ENCODE measurements around the gene OR51B2. TPM values are rescaled to one million over a fixed set of nuclear protein-coding genes. Genes with fewer than 3 reads are reported as not detected.
"Not testable (repeated sequence)": the region's sequence is repeated elsewhere in the genome, so short reads cannot be mapped to it uniquely, and the experiment has no call there.

OR51B2 gene
- total RNA-seq, 1 donor from 2014 or later: not detected

- DNase-seq (ENCODE audit: extremely low spot score, unreplicated experiment): no peak
- no peaks in the 10 kb centered on the region for H3K4me1 Mint-ChIP-seq (ENCODE audit: unreplicated experiment)
- H3K9me3 Mint-ChIP-seq: no peaks in the 10 kb centered on the region
- H3K4me3 Mint-ChIP-seq: no peak overlapping the region
- TF ChIP-seq CTCF (conservative IDR thresholded peaks at IDR 0.05): no peak
- no peak overlapping the region for H3K27ac Mint-ChIP-seq
- H3K36me3 Mint-ChIP-seq: no peaks in the 10 kb centered on the region
- H3K27me3 Mint-ChIP-seq: peaks cover 2% of the 10 kb centered on the region
Observed at GRCh38 chr11:5303626-5304025, 20.5 kb downstream of the OR51B2 start.

GRCh38 chr11:5301846-5302245, 22.3 kb downstream of the OR51B2 start, which contains the start of gene OR51B4:
OR51B4 (minus strand) TSS chr11:5301946; CDS start chr11:5301946, 0 bp downstream.
- Mint-ChIP-seq H3K36me3 (no peaks in the 10 kb centered on the region), H3K9me3 (no peaks in the 10 kb centered on the region), H3K4me3 (no peak within 1 kb of the TSS), H3K4me1 (ENCODE audit: unreplicated experiment) (no peaks in the 10 kb centered on the region), H3K27ac (no peak within 1 kb of the TSS), H3K27me3 (peaks cover 9% of the 10 kb centered on the region)
- no peak for DNase-seq (ENCODE audit: extremely low spot score, unreplicated experiment)
- no peak for TF ChIP-seq CTCF (conservative IDR thresholded peaks at IDR 0.05)

GRCh38 chr11:5300251-5300650, 23.8 kb downstream of the OR51B2 start:
- H3K4me3 Mint-ChIP-seq: no peak overlapping the region
- H3K27ac Mint-ChIP-seq: no peak overlapping the region
- peaks cover 9% of the 10 kb centered on the region for H3K27me3 Mint-ChIP-seq
- no peak for DNase-seq (ENCODE audit: extremely low spot score, unreplicated experiment)
- no peaks in the 10 kb centered on the region for H3K36me3 Mint-ChIP-seq
- TF ChIP-seq CTCF (conservative IDR thresholded peaks at IDR 0.05): no peak
- H3K9me3 Mint-ChIP-seq: no peaks in the 10 kb centered on the region
- H3K4me1 Mint-ChIP-seq (ENCODE audit: unreplicated experiment): no peaks in the 10 kb centered on the region

GRCh38 chr11:5298451-5298850, 25.6 kb downstream of the OR51B2 start:
- TF ChIP-seq CTCF (conservative IDR thresholded peaks at IDR 0.05): no peak
- peaks cover 9% of the 10 kb centered on the region for H3K27me3 Mint-ChIP-seq
- no peaks in the 10 kb centered on the region for H3K4me1 Mint-ChIP-seq (ENCODE audit: unreplicated experiment)
- no peak for DNase-seq (ENCODE audit: extremely low spot score, unreplicated experiment)
- no peak overlapping the region for H3K27ac Mint-ChIP-seq
- H3K4me3 Mint-ChIP-seq: no peak overlapping the region
- H3K36me3 Mint-ChIP-seq: no peaks in the 10 kb centered on the region
- no peaks in the 10 kb centered on the region for H3K9me3 Mint-ChIP-seq

- Mint-ChIP-seq H3K27ac (no peak overlapping the region), H3K9me3 (no peaks in the 10 kb centered on the region), H3K36me3 (no peaks in the 10 kb centered on the region), H3K4me3 (no peak overlapping the region), H3K4me1 (ENCODE audit: unreplicated experiment) (no peaks in the 10 kb centered on the region), H3K27me3 (peaks cover 9% of the 10 kb centered on the region)
- DNase-seq (ENCODE audit: extremely low spot score, unreplicated experiment): no peak
- TF ChIP-seq CTCF (conservative IDR thresholded peaks at IDR 0.05): no peak
Observed at GRCh38 chr11:5297721-5298323, 26.3 kb downstream of the OR51B2 start.

GRCh38 chr11:5294342-5294995, 29.6 kb downstream of the OR51B2 start:
- not testable (repeated sequence) for H3K36me3 Mint-ChIP-seq; H3K4me1 Mint-ChIP-seq (ENCODE audit: unreplicated experiment); H3K9me3 Mint-ChIP-seq; DNase-seq (ENCODE audit: extremely low spot score, unreplicated experiment); H3K27ac Mint-ChIP-seq; H3K27me3 Mint-ChIP-seq; H3K4me3 Mint-ChIP-seq

All from type B pancreatic cell (in vitro differentiated cells).